DMS79 treated with DMSO at 0.1 percent for 48 hours (cell line): Measurements from ENCODE around the gene MAGOHB.
A peak's percentile ranks its signal among the peaks of the same experiment; 100 is the strongest.
"Not testable (repeated sequence)": the region's sequence is repeated elsewhere in the genome, so short reads cannot be mapped to it uniquely, and the experiment has no call there.

Experiments
- DNase-seq: peaks from one replicate; lab custom pipeline; 2025; lab: John Stamatoyannopoulos, UW

MAGOHB gene

DNA sequence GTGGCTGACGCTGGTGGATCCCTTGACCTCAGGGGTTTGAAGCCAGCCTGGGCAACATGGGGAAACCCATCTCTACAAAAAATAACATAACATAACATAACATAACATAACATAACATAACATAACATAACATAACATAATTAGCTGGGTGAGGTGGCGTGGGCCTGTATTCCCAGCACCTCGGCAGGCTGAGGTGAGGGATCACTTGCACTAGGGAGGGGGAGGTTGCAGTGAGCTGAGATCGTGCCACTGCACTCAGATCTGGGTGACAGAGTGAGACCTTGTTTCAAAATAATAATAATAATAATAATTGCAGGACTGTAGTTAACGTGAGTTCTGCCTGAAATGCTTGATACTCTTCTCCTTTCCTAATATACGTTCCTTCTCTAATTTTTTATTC is 1.3 kb downstream of the MAGOHB start:
- DNase-seq: no peak

DNA sequence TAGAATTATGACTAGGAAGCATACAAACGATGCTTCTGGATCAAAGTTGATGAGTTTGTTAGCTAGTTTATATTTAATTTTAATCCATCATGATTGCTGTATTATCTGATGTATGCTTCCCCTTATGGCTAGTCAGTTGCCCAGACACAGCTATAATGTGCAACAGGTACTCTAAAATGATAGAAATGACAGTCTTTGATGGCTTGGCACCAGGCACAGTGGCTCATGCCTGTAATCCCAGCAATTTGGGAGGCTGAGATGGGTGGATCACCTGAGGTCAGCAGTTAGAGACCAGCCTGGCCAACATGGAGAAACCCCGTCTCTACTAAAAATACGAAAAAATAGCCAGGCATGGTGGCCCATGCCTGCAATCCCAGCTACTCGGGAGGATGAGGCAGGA is 2.2 kb downstream of the MAGOHB start:
- not testable (repeated sequence) for DNase-seq

DNA sequence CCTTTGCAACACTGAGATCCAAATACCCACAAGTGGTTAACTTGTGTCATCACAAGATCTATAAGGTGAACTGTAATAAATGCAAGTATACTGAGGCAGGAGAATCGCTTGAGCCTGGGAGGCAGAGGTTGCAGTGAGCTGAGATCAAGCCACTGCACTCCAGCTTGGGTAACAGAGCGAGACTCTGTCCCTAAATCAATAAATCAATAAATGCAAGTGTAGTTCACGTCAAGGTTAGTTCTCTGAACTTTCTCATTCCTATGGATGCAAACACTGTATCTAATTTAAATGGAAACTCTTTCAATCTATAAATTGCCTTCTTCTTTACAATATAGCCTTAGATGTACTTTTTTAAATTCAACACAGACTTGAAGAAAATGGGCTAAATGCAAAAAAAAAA is 3.2 kb downstream of the MAGOHB start:
- no peak for DNase-seq

DNA sequence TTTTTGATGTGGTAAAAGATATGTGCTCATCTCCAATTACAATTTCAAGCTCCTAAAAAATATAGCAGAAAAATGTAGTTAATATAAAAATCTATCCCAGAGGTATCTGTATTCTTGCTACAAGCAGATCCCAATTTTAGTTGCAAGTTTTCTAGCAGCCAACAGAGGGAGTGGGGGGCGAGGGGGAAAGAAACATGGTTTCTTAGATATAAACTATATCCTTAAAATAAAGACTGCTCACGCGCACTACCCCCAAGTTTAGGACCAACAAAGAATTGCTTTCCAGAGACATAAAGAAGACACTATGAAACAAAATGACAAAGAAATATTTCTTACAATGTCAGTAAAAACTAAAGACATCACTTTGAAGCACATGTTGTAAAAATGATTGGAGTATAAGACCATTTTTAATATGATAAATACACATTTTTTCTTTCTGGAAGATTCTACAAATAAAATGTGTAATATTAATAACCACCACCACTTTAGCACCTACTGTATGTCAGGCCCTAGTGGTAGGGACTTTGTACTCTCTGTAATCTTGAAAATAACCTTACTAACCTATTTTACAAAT is 5.4 kb downstream of the MAGOHB start:
- no peak for DNase-seq

DNA sequence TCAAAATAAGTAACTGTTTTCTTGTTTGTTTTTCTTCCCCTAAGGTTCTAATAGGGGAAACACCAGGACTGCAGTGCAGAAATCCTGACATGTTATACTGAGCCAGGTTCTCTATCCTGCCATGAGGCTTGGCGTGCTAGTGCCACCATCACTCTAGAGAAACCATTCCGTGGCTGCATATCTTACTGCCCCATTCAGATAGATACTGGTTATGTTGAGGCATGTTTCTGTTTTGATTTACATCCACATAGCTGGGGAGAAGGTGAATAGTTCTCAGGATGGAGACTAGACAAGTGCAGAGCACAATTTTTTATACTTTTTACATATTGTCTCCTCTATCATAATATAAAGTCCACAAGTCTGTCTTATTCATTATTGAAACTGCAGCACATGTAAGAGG is 11.5 kb downstream of the MAGOHB start:
- no peak for DNase-seq

DNA sequence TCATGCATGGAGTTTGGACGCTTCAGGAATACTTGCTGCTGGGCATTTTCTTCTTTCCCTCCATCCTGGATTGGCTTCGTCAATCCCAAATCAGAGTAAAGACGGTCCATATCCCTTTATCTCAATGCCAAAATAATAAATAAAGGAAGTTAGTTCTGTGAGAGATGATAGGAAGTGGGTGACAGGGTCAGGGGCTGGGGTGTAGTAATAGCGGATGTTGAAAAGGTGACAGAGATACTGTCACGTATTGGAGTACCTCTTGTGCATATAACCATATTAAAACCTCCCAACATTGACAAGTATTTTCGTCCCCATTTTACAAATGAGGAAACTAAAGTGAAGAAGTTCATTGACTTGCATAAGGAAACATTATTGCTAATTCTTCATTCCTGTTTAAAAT is 12.4 kb downstream of the MAGOHB start:
- no peak for DNase-seq

DNA sequence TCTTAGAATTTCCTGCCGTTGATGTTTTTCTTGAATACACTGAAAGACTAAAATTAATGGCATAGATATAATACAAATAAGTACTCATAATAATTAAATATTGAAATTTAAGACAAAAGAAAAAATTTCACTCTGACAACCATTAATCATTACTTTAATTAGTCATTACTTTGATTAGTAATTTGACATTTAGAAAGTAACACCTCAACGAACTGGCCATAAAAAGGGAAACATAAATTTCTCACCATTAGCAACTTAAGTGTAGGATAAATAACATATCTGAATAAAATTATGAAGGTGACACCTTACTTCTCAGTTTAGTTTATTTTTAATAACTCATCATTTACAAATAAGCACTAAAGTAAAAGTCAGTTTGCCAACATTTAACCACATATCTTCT is 17.5 kb downstream of the MAGOHB start:
- no peak for DNase-seq

DNA sequence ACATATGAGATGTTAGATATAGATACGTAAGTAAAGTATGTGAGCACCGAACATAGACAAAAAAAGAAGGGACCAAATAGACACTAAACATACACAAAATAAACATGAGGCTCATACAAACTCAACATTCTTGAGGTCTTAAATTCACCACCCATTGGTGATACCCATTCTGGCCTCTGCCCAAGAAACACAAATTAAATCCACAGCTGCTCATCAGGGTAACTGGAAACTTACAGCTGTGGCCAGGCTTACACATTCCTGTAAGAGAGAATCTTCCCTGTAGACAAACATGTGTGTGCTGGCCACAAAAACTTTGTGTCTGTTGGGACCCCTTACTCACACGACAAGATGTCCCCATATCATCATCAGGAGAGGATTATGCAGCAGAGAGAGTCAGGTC is 22.4 kb downstream of the MAGOHB start:
- DNase-seq: no peak

DNA sequence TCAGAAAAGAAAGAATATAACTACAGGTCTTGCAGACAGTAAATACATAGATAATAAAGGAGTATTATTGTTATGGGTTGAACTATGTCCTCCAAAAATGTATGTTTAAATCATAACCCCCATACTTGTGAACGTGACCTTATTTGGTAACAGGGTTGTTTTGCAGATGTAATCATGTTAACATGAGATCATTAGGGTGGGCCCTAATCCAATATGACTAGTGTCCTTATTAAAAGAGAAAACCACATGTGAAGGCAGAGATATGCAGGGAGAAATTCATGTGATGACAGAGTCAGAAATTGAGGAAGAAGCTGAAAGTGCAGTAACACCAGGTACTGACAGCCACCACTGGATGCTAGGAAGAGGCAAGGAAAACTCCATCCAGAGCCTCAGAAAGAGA is 29.0 kb downstream of the MAGOHB start:
- no peak for DNase-seq

DNA sequence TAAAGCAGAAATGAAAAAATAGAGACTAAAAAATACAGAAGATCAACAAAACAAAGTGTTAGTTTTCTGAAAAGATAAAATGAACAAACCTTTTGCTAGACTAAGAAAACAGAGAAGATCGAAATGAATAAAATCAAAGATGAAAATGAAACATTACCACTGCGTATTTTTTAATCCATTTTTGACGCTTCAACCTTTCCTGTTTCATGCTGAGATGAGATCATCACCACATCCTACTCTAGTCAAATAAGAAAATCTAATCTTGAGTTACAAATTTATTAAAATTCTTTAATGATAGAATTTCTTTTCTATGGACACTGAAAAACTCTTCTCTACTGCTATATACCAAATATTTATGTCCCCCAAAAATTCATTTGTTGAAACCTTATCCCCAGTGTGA is 30.7 kb downstream of the MAGOHB start:
- DNase-seq: no peak

DNA sequence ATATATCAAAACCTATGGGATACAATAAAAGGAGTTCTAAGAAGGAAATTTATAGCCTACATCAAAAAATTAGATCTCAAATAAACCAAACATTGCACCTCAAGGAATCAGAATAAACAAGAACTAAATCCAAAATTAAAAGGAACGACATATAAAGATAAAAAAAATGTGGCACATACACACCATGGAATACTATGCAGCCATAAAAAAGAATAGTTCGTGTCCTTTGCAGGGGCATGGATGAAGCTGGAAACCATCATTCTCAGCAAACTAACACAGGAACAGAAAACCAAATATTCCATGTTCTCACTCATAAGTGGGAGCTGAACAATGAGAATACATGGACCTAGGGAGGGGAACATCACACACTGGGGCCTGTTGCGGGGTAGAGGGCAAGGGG is 31.3 kb downstream of the MAGOHB start:
- DNase-seq: not testable (repeated sequence)

DNA sequence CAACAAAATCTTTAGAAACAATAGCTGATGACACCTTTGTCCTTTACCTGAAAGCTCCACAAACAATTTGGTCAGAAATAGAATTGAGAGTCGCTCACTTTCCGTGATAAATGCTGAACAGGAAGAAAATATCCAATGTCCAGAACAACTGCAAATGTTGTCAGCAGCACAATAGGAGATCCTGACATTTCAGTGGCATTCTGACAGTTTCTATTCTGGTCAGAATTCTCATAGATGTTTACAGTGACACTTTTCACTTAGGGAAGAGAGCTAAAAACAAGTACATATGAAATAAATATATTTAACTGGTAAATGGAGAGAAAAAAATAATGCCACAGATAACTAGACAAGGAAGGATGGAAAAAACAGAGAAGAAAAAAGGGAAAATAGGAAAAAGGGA is 39.1 kb downstream of the MAGOHB start:
- no peak for DNase-seq

DNA sequence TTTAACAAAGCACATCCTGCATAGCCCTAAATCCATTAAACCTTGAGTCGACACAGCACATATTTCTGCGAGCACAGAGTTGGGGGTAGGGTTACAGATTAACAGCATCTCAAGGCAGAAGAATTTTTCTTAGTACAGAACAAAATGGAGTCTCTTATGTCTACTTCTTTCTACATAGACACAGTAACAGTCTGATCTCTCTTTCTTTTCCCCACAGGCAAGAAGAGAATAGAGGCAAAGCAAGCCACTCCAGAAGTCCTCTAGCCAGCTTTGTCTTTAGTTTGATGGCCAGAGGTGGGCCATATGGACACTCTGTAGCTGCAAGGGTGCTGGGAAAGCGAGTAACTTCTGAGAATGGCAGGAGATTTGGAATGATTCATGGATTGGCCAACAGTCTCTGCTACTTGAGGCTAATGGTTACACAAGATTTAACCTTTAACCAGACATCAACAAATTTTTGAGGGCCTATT is 41.4 kb downstream of the MAGOHB start:
- not testable (repeated sequence) for DNase-seq

DNA sequence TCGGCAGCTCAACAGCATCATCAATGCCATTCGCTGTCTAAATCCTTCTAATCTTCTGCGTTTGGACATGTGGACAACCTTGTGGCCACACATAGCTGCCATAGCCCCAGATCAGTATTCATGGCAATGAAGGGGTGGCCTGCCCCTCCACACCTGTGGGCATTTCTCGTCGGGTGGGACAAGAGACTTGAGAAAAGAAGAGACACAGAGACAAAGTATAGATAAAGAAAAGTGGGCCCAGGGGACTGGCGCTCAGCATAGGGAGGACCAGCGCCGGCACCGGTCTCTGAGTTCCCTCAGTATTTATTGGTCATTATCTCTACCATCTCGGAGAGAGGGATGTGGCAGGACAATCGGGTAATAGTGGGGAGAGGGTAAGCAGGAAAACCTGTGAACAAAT is 42.3 kb downstream of the MAGOHB start:
- no peak for DNase-seq

DNA sequence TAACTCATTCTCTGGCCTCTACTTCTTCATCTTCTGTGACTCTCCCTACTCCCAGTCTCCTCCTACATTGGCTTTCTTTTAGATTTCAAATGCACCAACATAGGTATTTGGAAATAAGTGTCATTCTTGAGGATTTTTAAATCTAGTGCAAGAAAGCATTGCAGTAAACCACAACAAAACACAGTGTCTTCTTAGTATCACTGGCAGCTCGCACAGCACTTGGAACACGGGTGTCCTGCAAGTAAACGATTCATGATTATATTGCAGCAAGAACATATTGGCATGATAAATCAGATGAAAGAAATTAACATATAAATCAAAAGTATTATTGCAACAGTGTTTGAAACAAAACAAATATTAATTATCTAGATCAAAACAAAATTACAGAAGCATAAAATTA is 45.6 kb downstream of the MAGOHB start:
- DNase-seq: no peak

DNA sequence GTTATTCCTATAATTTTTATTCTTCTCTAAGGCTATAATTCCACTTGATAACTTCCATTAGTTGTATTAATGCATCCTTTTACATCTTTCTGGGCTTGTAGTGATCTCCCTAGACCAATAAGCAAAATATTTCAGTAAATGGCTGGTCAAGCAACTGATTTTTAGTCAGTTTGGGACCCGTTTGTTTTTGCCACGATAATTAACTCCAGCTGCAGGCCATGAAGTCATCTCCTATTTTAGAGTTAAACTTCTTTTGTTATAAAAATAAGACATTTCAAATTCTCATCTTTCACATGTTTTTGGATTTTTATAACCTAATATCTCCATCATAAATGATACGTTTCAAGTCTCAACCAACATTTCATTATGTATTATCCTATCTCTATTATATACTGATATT is 49.4 kb downstream of the MAGOHB start:
- DNase-seq: no peak

DNA sequence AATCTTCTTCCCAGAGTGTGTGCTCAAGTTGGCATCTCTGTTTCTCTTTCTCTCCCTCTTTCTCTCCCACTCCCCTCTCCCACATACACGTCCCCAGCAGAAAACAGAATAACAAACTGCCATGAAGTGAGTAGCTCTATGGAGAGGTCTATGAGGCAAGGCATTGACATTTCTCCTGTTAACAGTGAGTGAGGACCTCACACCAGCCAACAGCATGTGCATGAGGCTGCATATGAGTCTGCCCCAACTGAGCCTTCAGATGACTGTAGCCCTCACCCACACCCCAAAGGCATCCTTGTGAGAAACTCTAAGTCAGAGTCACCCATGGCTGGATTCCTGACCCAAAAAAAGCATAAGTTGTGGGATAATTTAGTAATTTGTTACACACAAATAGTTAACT is 50.4 kb downstream of the MAGOHB start:
- no peak for DNase-seq

DNA sequence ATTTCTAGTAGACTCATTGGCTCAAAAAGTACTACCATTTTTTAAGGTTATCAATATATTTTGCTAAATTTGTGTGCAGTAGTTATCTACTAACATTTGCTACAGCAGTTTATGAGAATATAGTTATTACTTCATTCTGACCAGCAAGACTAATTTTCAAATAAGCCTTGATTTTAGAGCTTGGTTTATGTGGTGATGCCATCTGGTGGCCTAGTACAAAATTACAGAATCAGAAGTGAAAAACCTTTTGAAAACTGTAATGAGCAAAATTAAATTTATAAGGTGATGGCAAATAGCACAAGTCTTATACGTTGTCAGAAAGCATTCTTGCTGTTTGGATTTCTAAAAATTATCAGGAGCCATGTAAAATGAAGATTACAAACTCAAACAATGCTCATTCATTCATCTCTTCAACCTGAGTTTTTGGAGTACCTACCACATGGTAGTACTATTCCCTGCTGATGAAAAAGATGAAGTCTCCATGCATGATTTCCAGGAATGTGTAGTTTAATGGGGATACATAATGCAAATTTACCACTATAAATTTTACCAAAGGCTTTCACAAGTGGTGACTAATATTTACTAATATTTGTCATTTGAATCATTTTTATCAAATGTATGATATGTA is 51.0 kb downstream of the MAGOHB start:
- peak; percentile 31 for DNase-seq

DNA sequence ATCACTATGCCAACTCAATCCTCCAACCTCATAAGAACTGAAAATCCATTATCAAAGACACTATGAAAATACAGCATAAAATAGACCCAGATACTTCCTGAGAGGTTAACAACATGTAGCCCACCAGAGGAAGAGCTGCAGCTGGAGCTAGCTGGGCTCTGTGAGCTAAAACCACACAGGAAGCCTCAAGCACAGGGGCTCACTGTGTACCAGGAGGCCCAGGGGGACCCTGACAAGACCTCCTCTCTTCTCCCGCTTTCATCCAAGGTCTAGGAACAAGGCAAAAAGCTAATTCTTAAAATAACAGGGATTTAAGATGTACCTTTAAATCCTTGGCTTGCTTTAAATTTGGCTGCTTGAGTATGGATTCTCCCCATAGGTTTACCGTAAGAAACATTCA is 54.2 kb downstream of the MAGOHB start:
- no peak for DNase-seq

DNA sequence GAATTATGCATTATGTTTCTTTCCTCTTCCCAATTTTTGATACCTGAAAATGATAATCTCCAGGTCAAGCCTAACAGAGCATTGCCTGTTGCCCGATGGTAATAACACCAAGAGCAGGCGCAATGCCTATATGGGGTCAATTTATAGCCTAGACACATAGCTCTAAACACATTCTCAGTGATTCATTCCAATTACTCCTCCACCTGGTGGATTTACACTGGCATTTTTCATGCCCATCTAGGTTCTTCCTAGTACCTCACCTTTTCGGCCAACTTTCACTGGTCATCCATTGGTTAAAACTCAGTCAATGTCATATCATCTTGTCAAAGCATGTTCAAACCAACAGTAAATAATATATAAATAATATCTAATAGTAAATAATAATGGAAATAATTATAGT is 54.6 kb downstream of the MAGOHB start:
- no peak for DNase-seq

DNA sequence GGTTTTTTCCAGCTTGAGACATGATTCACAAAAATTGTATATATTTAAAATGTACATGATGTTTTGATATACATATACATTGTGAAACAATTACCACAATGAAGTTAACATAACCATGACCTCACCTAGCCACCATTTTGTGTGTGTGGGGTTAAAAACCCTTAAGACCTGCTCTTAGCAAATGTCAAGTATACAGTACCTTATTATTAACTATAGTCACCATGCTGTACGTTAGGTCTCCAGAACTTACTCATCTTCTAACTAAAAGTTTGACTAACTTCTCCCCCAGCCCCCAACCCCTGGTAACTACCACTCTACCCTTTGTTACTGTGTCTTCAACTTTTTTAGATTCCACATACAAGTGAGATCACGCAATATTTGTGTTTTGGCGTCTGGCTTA is 55.1 kb downstream of the MAGOHB start:
- no peak for DNase-seq

DNA sequence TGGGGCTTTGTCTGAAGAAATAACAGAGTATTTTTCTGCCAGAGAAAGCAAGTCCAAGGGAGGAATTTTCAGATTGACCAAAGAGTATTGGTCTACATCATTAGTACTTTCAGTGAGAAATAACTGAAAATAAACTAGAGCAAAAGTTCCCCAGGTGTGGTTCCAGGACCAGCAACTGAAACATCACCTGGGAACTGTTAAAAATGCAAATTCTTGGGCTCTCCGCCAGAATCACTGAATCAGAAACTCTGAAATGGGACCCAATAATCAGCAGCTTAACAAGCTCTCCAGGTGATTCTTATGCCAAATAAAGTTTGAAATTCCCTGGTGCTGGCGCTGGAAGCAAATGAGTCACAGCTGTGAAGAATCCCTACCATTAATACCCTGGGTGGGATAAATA is 55.6 kb downstream of the MAGOHB start:
- no peak for DNase-seq

DNA sequence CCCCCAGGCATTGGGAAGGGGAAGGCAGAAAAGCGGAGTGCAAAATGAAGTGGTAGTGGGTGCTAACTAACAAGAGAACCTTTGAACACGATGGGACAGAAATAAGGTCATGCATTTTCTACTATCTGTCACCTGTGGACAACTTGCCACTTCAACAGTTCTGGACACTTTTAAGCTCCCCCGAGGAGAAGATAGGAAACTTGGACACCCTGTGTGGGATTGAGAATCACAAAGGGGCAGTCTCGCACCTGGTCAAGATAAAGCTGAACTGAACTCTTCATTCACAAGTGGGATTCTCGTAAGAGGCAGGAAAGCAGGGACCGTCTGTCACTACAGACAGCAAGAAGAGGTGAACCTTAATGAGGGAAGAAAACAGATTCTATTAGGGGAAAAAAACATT is 56.1 kb downstream of the MAGOHB start:
- no peak for DNase-seq

DNA sequence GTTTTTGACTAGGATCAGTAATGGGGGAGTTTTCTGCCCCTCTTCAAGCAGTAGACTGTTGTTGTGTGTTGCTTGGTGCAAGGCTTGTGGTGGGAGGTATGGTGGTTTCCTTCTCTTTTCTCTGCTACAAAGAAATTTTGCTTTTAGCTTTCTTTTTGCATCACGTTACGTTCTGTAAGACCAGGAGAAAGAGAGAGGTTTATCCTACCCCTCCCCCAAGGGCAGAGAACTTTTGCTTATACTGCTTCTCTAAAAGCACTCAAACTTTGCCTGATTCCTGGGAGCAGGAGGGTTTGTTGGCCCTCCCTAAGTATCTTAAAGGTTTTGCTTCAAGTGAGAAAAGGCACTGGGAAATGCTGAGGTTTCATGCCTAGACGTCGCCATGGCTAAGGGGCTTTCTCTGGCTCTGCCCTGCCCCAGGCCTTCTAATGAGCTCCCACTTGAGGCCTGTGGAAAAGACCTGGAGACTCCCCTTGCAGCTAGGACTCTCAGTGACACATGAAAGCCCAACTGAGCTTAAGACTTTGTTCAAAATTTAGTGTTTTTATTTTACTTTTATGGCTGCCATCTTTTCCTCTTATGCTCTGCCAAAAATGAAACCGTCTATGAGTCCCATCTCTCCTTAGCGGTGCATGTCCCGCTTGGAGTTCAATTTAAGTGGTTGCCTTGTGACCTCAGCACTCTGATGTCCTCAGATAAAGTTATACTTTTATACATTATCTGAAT is 58.5 kb downstream of the MAGOHB start:
- no peak for DNase-seq
